ENCODE results near the gene TYMS.

TYMS gene

GRCh38 chr18:666177-666576 is 8.7 kb downstream of the TYMS start:
- peaks cover 52% of the 10 kb centered on the region for H3K36me3 ChIP-seq (ENCODE audit: control insufficient read depth, insufficient read depth, low read length)
- no peaks in the 10 kb centered on the region for H3K27me3 ChIP-seq (ENCODE audit: control insufficient read depth, insufficient read depth, low read length)
- H3K9ac ChIP-seq (ENCODE audit: low read depth, low read length), result no peak overlapping the region

GRCh38 chr18:666628-667027 is 9.2 kb downstream of the TYMS start:
- no peak overlapping the region for H3K4me3 ChIP-seq (ENCODE audit: low read depth, low read length)
- 0 out of 2 replicates have a peak, but pooled peaks cover 3% of the 10 kb centered on the region for H3K9me3 ChIP-seq (ENCODE audit: control insufficient read depth, insufficient read depth, low read length)
- no peaks in the 10 kb centered on the region for H3K4me1 ChIP-seq (ENCODE audit: control insufficient read depth, insufficient read depth, low read length)
- H3K27me3 ChIP-seq (ENCODE audit: control insufficient read depth, insufficient read depth, low read length), result no peaks in the 10 kb centered on the region
- H3K36me3 ChIP-seq (ENCODE audit: control insufficient read depth, insufficient read depth, low read length), result peaks cover 52% of the 10 kb centered on the region
- no peak overlapping the region for H3K27ac ChIP-seq (ENCODE audit: low read depth, low read length)
- H3K9ac ChIP-seq (ENCODE audit: low read depth, low read length), result no peak overlapping the region

More at GRCh38 chr18:666177-666576, 8.7 kb downstream of the TYMS start:
- 0 out of 2 replicates have a peak, but pooled peaks cover 3% of the 10 kb centered on the region for H3K9me3 ChIP-seq (ENCODE audit: control insufficient read depth, insufficient read depth, low read length)
- no peak overlapping the region for H3K27ac ChIP-seq (ENCODE audit: low read depth, low read length)
- no peak overlapping the region for H3K4me3 ChIP-seq (ENCODE audit: low read depth, low read length)
- H3K4me1 ChIP-seq (ENCODE audit: control insufficient read depth, insufficient read depth, low read length), result no peaks in the 10 kb centered on the region

- Histone ChIP-seq H3K9me3 (ENCODE audit: control insufficient read depth, insufficient read depth, low read length) (no peaks in the 10 kb centered on the region), H3K9ac (ENCODE audit: low read depth, low read length) (no peak overlapping the region), H3K4me3 (ENCODE audit: low read depth, low read length) (no peak overlapping the region), H3K36me3 (ENCODE audit: control insufficient read depth, insufficient read depth, low read length) (peaks cover 61% of the 10 kb centered on the region), H3K27ac (ENCODE audit: low read depth, low read length) (no peak overlapping the region), H3K4me1 (ENCODE audit: control insufficient read depth, insufficient read depth, low read length) (no peaks in the 10 kb centered on the region), H3K27me3 (ENCODE audit: control insufficient read depth, insufficient read depth, low read length) (no peaks in the 10 kb centered on the region)
Observed at GRCh38 chr18:668260-668659, 10.8 kb downstream of the TYMS start.

- no peaks in the 10 kb centered on the region for H3K27me3 ChIP-seq (ENCODE audit: control insufficient read depth, insufficient read depth, low read length)
- H3K9ac ChIP-seq (ENCODE audit: low read depth, low read length), result no peak overlapping the region
- H3K36me3 ChIP-seq (ENCODE audit: control insufficient read depth, insufficient read depth, low read length), result peaks cover 70% of the 10 kb centered on the region
- H3K9me3 ChIP-seq (ENCODE audit: control insufficient read depth, insufficient read depth, low read length), result no peaks in the 10 kb centered on the region
- no peak overlapping the region for H3K27ac ChIP-seq (ENCODE audit: low read depth, low read length)
- H3K4me3 ChIP-seq (ENCODE audit: low read depth, low read length), result no peak overlapping the region
- no peaks in the 10 kb centered on the region for H3K4me1 ChIP-seq (ENCODE audit: control insufficient read depth, insufficient read depth, low read length)
Observed at GRCh38 chr18:669077-669476, 11.6 kb downstream of the TYMS start.

GRCh38 chr18:670522-670921 is 13.1 kb downstream of the TYMS start:
- no peak overlapping the region for H3K4me3 ChIP-seq (ENCODE audit: low read depth, low read length)
- no peak overlapping the region for H3K27ac ChIP-seq (ENCODE audit: low read depth, low read length)
- H3K36me3 ChIP-seq (ENCODE audit: control insufficient read depth, insufficient read depth, low read length), result peaks cover 81% of the 10 kb centered on the region
- H3K9me3 ChIP-seq (ENCODE audit: control insufficient read depth, insufficient read depth, low read length), result no peaks in the 10 kb centered on the region
- no peaks in the 10 kb centered on the region for H3K27me3 ChIP-seq (ENCODE audit: control insufficient read depth, insufficient read depth, low read length)
- no peaks in the 10 kb centered on the region for H3K4me1 ChIP-seq (ENCODE audit: control insufficient read depth, insufficient read depth, low read length)
- H3K9ac ChIP-seq (ENCODE audit: low read depth, low read length), result no peak overlapping the region

- Histone ChIP-seq H3K27ac (ENCODE audit: low read depth, low read length) (no peak overlapping the region), H3K36me3 (ENCODE audit: control insufficient read depth, insufficient read depth, low read length) (peaks cover 83% of the 10 kb centered on the region), H3K9ac (ENCODE audit: low read depth, low read length) (no peak overlapping the region), H3K4me3 (ENCODE audit: low read depth, low read length) (no peak overlapping the region), H3K4me1 (ENCODE audit: control insufficient read depth, insufficient read depth, low read length) (no peaks in the 10 kb centered on the region), H3K27me3 (ENCODE audit: control insufficient read depth, insufficient read depth, low read length) (no peaks in the 10 kb centered on the region), H3K9me3 (ENCODE audit: control insufficient read depth, insufficient read depth, low read length) (no peaks in the 10 kb centered on the region)
Observed at GRCh38 chr18:671405-671804, 14.0 kb downstream of the TYMS start.

GRCh38 chr18:673317-673716 is 15.9 kb downstream of the TYMS start:
- Histone ChIP-seq H3K36me3 (ENCODE audit: control insufficient read depth, insufficient read depth, low read length) (peaks cover 91% of the 10 kb centered on the region), H3K27me3 (ENCODE audit: control insufficient read depth, insufficient read depth, low read length) (no peaks in the 10 kb centered on the region), H3K4me3 (ENCODE audit: low read depth, low read length) (no peak overlapping the region), H3K9me3 (ENCODE audit: control insufficient read depth, insufficient read depth, low read length) (no peaks in the 10 kb centered on the region), H3K4me1 (ENCODE audit: control insufficient read depth, insufficient read depth, low read length) (no peaks in the 10 kb centered on the region), H3K9ac (ENCODE audit: low read depth, low read length) (no peak overlapping the region), H3K27ac (ENCODE audit: low read depth, low read length) (no peak overlapping the region)

GRCh38 chr18:673769-674168 is 16.3 kb downstream of the TYMS start:
- H3K36me3 ChIP-seq (ENCODE audit: control insufficient read depth, insufficient read depth, low read length), result peaks cover 91% of the 10 kb centered on the region
- no peak overlapping the region for H3K4me3 ChIP-seq (ENCODE audit: low read depth, low read length)
- H3K4me1 ChIP-seq (ENCODE audit: control insufficient read depth, insufficient read depth, low read length), result no peaks in the 10 kb centered on the region
- no peak overlapping the region for H3K9ac ChIP-seq (ENCODE audit: low read depth, low read length)
- H3K27me3 ChIP-seq (ENCODE audit: control insufficient read depth, insufficient read depth, low read length), result no peaks in the 10 kb centered on the region
- no peak overlapping the region for H3K27ac ChIP-seq (ENCODE audit: low read depth, low read length)
- no peaks in the 10 kb centered on the region for H3K9me3 ChIP-seq (ENCODE audit: control insufficient read depth, insufficient read depth, low read length)

- Histone ChIP-seq H3K9me3 (ENCODE audit: control insufficient read depth, insufficient read depth, low read length) (no peaks in the 10 kb centered on the region), H3K27me3 (ENCODE audit: control insufficient read depth, insufficient read depth, low read length) (no peaks in the 10 kb centered on the region), H3K9ac (ENCODE audit: low read depth, low read length) (no peak overlapping the region), H3K4me3 (ENCODE audit: low read depth, low read length) (no peak overlapping the region), H3K36me3 (ENCODE audit: control insufficient read depth, insufficient read depth, low read length) (peaks cover 88% of the 10 kb centered on the region), H3K27ac (ENCODE audit: low read depth, low read length) (no peak overlapping the region), H3K4me1 (ENCODE audit: control insufficient read depth, insufficient read depth, low read length) (no peaks in the 10 kb centered on the region)
Observed at GRCh38 chr18:675307-675706, 17.9 kb downstream of the TYMS start.

- Histone ChIP-seq H3K4me1 (ENCODE audit: control insufficient read depth, insufficient read depth, low read length) (no peaks in the 10 kb centered on the region), H3K4me3 (ENCODE audit: low read depth, low read length) (no peak overlapping the region), H3K36me3 (ENCODE audit: control insufficient read depth, insufficient read depth, low read length) (peaks cover 84% of the 10 kb centered on the region), H3K9ac (ENCODE audit: low read depth, low read length) (no peak overlapping the region), H3K27me3 (ENCODE audit: control insufficient read depth, insufficient read depth, low read length) (no peaks in the 10 kb centered on the region), H3K9me3 (ENCODE audit: control insufficient read depth, insufficient read depth, low read length) (no peaks in the 10 kb centered on the region), H3K27ac (ENCODE audit: low read depth, low read length) (no peak overlapping the region)
Observed at GRCh38 chr18:676069-676468, 18.6 kb downstream of the TYMS start.

- no peaks in the 10 kb centered on the region for H3K4me1 ChIP-seq (ENCODE audit: control insufficient read depth, insufficient read depth, low read length)
- no peak overlapping the region for H3K9ac ChIP-seq (ENCODE audit: low read depth, low read length)
- no peaks in the 10 kb centered on the region for H3K27me3 ChIP-seq (ENCODE audit: control insufficient read depth, insufficient read depth, low read length)
- no peak overlapping the region for H3K27ac ChIP-seq (ENCODE audit: low read depth, low read length)
- H3K36me3 ChIP-seq (ENCODE audit: control insufficient read depth, insufficient read depth, low read length), result peaks cover 85% of the 10 kb centered on the region
- H3K9me3 ChIP-seq (ENCODE audit: control insufficient read depth, insufficient read depth, low read length), result no peaks in the 10 kb centered on the region
- H3K4me3 ChIP-seq (ENCODE audit: low read depth, low read length), result no peak overlapping the region
Observed at GRCh38 chr18:676736-677135, 19.3 kb downstream of the TYMS start.

- H3K27ac ChIP-seq (ENCODE audit: low read depth, low read length), result no peak overlapping the region
- H3K4me1 ChIP-seq (ENCODE audit: control insufficient read depth, insufficient read depth, low read length), result no peaks in the 10 kb centered on the region
- H3K9ac ChIP-seq (ENCODE audit: low read depth, low read length), result no peak overlapping the region
- H3K4me3 ChIP-seq (ENCODE audit: low read depth, low read length), result no peak overlapping the region
- no peaks in the 10 kb centered on the region for H3K27me3 ChIP-seq (ENCODE audit: control insufficient read depth, insufficient read depth, low read length)
- no peaks in the 10 kb centered on the region for H3K9me3 ChIP-seq (ENCODE audit: control insufficient read depth, insufficient read depth, low read length)
- H3K36me3 ChIP-seq (ENCODE audit: control insufficient read depth, insufficient read depth, low read length), result peaks cover 85% of the 10 kb centered on the region
Observed at GRCh38 chr18:677145-677544, 19.7 kb downstream of the TYMS start.
